Rectal smooth muscle tissue (tissue), 1 donor: ENCODE data around the gene TMEM132A.

Experiments
- H3K27ac ChIP-seq: one replicate; pipeline ENCODE4 v1.7.0; 2013; ENCODE audit warnings: low read depth, low read length, inconsistent platforms
- H3K27me3 ChIP-seq: one replicate; pipeline ENCODE4 v1.7.0; 2013; ENCODE audit warnings: low read length; ENCODE audit not compliant: control insufficient read depth, insufficient read depth
- H3K36me3 ChIP-seq: one replicate; pipeline ENCODE4 v1.7.0; 2013; ENCODE audit warnings: low read length; ENCODE audit not compliant: control insufficient read depth, insufficient read depth
- H3K4me1 ChIP-seq: one replicate; pipeline ENCODE4 v1.7.0; 2013; ENCODE audit warnings: low read length; ENCODE audit not compliant: control insufficient read depth, insufficient read depth
- H3K4me3 ChIP-seq: one replicate; pipeline ENCODE4 v1.7.0; 2013; ENCODE audit warnings: low read length
- H3K9ac ChIP-seq: one replicate; pipeline ENCODE4 v1.7.0; 2013; ENCODE audit warnings: low read length

The TMEM132A gene

GRCh38 chr11:60927061-60927592 is 2.9 kb downstream of the TMEM132A start:
- Histone ChIP-seq H3K4me1 (peaks cover 4% of the 10 kb centered on the region), H3K36me3 (peaks cover 6% of the 10 kb centered on the region), H3K4me3 (no peak overlapping the region), H3K27ac (no peak overlapping the region), H3K27me3 (peaks cover 14% of the 10 kb centered on the region), H3K9ac (no peak overlapping the region)

- H3K27me3 ChIP-seq, result peaks cover 14% of the 10 kb centered on the region
- H3K4me1 ChIP-seq, result peaks cover 4% of the 10 kb centered on the region
- H3K9ac ChIP-seq, result no peak overlapping the region
- peaks cover 3% of the 10 kb centered on the region for H3K36me3 ChIP-seq
- no peak overlapping the region for H3K4me3 ChIP-seq
- no peak overlapping the region for H3K27ac ChIP-seq
Measured at GRCh38 chr11:60927600-60927999, 3.3 kb downstream of the TMEM132A start.

GRCh38 chr11:60928563-60929001 is 4.3 kb downstream of the TMEM132A start:
- Histone ChIP-seq H3K36me3 (no peaks in the 10 kb centered on the region), H3K4me1 (peaks cover 4% of the 10 kb centered on the region), H3K27me3 (peaks cover 14% of the 10 kb centered on the region), H3K27ac (no peak overlapping the region), H3K9ac (no peak overlapping the region), H3K4me3 (no peak overlapping the region)

GRCh38 chr11:60929764-60930163 is 5.5 kb downstream of the TMEM132A start:
- Histone ChIP-seq H3K27me3 (peaks cover 6% of the 10 kb centered on the region), H3K4me3 (no peak overlapping the region), H3K9ac (no peak overlapping the region), H3K36me3 (no peaks in the 10 kb centered on the region), H3K4me1 (no peaks in the 10 kb centered on the region), H3K27ac (no peak overlapping the region)

GRCh38 chr11:60930394-60930793 is 6.1 kb downstream of the TMEM132A start:
- Histone ChIP-seq H3K4me3 (no peak overlapping the region), H3K27me3 (peaks cover 3% of the 10 kb centered on the region), H3K36me3 (no peaks in the 10 kb centered on the region), H3K27ac (no peak overlapping the region), H3K9ac (no peak overlapping the region), H3K4me1 (no peaks in the 10 kb centered on the region)

GRCh38 chr11:60931917-60932316 is 7.7 kb downstream of the TMEM132A start:
- Histone ChIP-seq H3K27ac (no peak overlapping the region), H3K9ac (no peak overlapping the region), H3K27me3 (no peaks in the 10 kb centered on the region), H3K4me1 (no peaks in the 10 kb centered on the region), H3K4me3 (no peak overlapping the region), H3K36me3 (no peaks in the 10 kb centered on the region)

- no peaks in the 10 kb centered on the region for H3K27me3 ChIP-seq
- no peaks in the 10 kb centered on the region for H3K4me1 ChIP-seq
- no peak overlapping the region for H3K4me3 ChIP-seq
- no peak overlapping the region for H3K27ac ChIP-seq
- H3K9ac ChIP-seq, result no peak overlapping the region
- no peaks in the 10 kb centered on the region for H3K36me3 ChIP-seq
Measured at GRCh38 chr11:60932605-60933356, 8.5 kb downstream of the TMEM132A start.

GRCh38 chr11:60933416-60934123 is 9.3 kb downstream of the TMEM132A start:
- no peaks in the 10 kb centered on the region for H3K27me3 ChIP-seq
- H3K4me3 ChIP-seq, result no peak overlapping the region
- H3K36me3 ChIP-seq, result no peaks in the 10 kb centered on the region
- H3K4me1 ChIP-seq, result no peaks in the 10 kb centered on the region
- no peak overlapping the region for H3K27ac ChIP-seq
- H3K9ac ChIP-seq, result no peak overlapping the region

GRCh38 chr11:60934124-60934789 is 10.0 kb downstream of the TMEM132A start:
- Histone ChIP-seq H3K27ac (no peak overlapping the region), H3K9ac (no peak overlapping the region), H3K4me1 (no peaks in the 10 kb centered on the region), H3K36me3 (peaks cover under 1% of the 10 kb centered on the region), H3K27me3 (no peaks in the 10 kb centered on the region), H3K4me3 (no peak overlapping the region)

GRCh38 chr11:60934790-60935605 is 10.7 kb downstream of the TMEM132A start:
- Histone ChIP-seq H3K27me3 (no peaks in the 10 kb centered on the region), H3K4me3 (no peak overlapping the region), H3K27ac (no peak overlapping the region), H3K9ac (no peak overlapping the region), H3K4me1 (no peaks in the 10 kb centered on the region), H3K36me3 (peaks cover 7% of the 10 kb centered on the region)

- peaks cover 7% of the 10 kb centered on the region for H3K36me3 ChIP-seq
- no peak overlapping the region for H3K27ac ChIP-seq
Measured at GRCh38 chr11:60935676-60936442, 11.6 kb downstream of the TMEM132A start.

More at GRCh38 chr11:60935676-60936442, 11.6 kb downstream of the TMEM132A start:
- H3K9ac ChIP-seq, result no peak overlapping the region
- H3K4me1 ChIP-seq, result no peaks in the 10 kb centered on the region
- no peak overlapping the region for H3K4me3 ChIP-seq
- no peaks in the 10 kb centered on the region for H3K27me3 ChIP-seq
